D721Med (cell line): ENCODE results near the gene LSAMP.

Experiments used
- DNase-seq: peaks from one replicate; pipeline ENCODE4 v3.0.0; 2011; ENCODE audit warnings: low spot score; ENCODE audit not compliant: insufficient read length
- FAIRE-seq: peaks from 2 replicates; lab custom pipeline; 2011; peaks lifted over from hg19 to GRCh38; lab: Jason Lieb, UNC
- CTCF ChIP-seq: IDR thresholded peaks from 2 replicates; pipeline ENCODE4 v1.5.1; 2012; ENCODE audit warnings: mild to moderate bottlenecking, control low read depth; ENCODE audit not compliant: insufficient read depth; ENCODE audit errors: missing control alignments

LSAMP gene

GRCh38 chr3:115779011-115779410 is 666.3 kb downstream of the LSAMP start:
- FAIRE-seq: no peak
- no peak for DNase-seq
- no peak for TF ChIP-seq CTCF

- TF ChIP-seq CTCF: no peak
These were observed 672.3 kb downstream of the LSAMP start for GRCh38 chr3:115772951-115773350.

GRCh38 chr3:115768661-115769060 is 676.6 kb downstream of the LSAMP start:
- no peak for TF ChIP-seq CTCF
- no peak for FAIRE-seq

More at GRCh38 chr3:115772951-115773350, 672.3 kb downstream of the LSAMP start:
- FAIRE-seq (no peak), DNase-seq (no peak)

GRCh38 chr3:115766587-115767482 is 678.5 kb downstream of the LSAMP start:
- no peak for DNase-seq
- no peak for FAIRE-seq
- TF ChIP-seq CTCF: no peak

More at GRCh38 chr3:115768661-115769060, 676.6 kb downstream of the LSAMP start:
- DNase-seq: no peak

- DNase-seq (no peak), FAIRE-seq (no peak)
- no peak for TF ChIP-seq CTCF
These were observed 683.4 kb downstream of the LSAMP start for GRCh38 chr3:115761927-115762305.

- no peak for DNase-seq
- TF ChIP-seq CTCF: no peak
- no peak for FAIRE-seq
These were observed 684.6 kb downstream of the LSAMP start for GRCh38 chr3:115760716-115761115.
